ENCODE data around the gene L3MBTL2.

The L3MBTL2 gene

DNA sequence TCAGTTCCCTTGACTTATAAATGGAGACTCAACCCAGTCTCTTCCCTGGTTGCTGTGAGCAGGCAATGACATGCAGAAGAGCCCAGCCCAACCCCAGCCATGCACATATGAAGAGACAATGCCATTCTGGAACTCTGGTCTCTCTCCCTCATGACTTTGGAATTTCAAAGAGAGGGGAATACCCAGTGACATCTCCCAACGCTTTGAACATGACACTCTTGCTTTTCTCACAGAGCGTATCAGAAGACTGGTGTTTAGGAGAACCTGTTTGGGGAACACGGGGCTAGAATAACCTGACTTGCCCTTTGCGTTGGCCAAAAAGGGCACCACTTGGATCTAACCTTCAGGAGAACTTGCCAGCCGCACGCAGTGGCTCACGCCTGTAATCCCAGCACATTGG, 68.0 kb downstream of the L3MBTL2 start:
- no peak for DNase-seq (ENCODE audit: low read depth in 2 of 2)

DNA sequence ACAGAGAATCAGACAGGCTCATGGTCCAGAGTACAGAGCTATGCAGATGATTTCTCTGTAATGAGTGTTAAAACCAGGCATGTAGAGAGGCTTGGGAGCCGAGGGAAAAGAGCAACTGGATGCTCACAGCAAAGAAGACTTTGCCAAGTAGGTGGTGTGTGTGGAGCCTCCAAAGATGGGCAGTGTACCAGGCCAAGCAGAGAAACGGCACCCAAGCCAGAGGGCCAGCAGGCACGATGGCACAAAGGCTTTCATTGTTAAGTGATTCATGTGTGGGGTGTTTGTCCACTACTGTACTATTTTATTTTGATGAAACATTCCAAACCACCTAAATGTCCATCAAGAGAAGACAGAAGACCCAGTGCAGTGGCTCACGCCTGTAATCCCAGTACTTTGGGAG, 69.7 kb downstream of the L3MBTL2 start:
- no peak for DNase-seq (ENCODE audit: low read depth in 2 of 2)

- DNase-seq (ENCODE audit: low read depth in 2 of 2) = no peak
These were observed 75.0 kb downstream of the L3MBTL2 start for GRCh38 chr22:41280065-41280464.

- no peak for DNase-seq (ENCODE audit: low read depth in 2 of 2)
These were observed 75.7 kb downstream of the L3MBTL2 start for GRCh38 chr22:41280854-41281253.
